BLaER1 (cell line): ENCODE measurements around the gene SYNE1.

ENCODE experiments used
- H3K27ac ChIP-seq: shearing (Covaris generic); formaldehyde crosslinking; 2 replicates; pipeline ENCODE4 v1.8.1; 2022
- H3K27me3 ChIP-seq: shearing (Covaris generic); formaldehyde crosslinking; 2 replicates; pipeline ENCODE4 v1.8.1; 2022
- H3K36me3 ChIP-seq: shearing (Covaris generic); formaldehyde crosslinking; 2 replicates; pipeline ENCODE4 v1.8.1; 2022
- H3K4me1 ChIP-seq: shearing (Covaris generic); formaldehyde crosslinking; 2 replicates; pipeline ENCODE4 v1.8.1; 2022
- H3K4me2 ChIP-seq: shearing (Covaris generic); formaldehyde crosslinking; 2 replicates; pipeline ENCODE4 v1.8.1; 2022
- H3K4me3 ChIP-seq: shearing (Covaris generic); formaldehyde crosslinking; 2 replicates; pipeline ENCODE4 v1.8.1; 2022
- H3K9ac ChIP-seq: shearing (Covaris generic); formaldehyde crosslinking; 2 replicates; pipeline ENCODE4 v1.8.1; 2022
- H3K9me3 ChIP-seq: shearing (Covaris generic); formaldehyde crosslinking; 2 replicates; pipeline ENCODE4 v1.8.1; 2022
- H4K20me1 ChIP-seq: shearing (Covaris generic); formaldehyde crosslinking; 2 replicates; pipeline ENCODE4 v1.8.1; 2022
- Cebpa-rat ChIP-seq: shearing (Covaris generic); IDR thresholded peaks from 2 replicates; pipeline ENCODE4 v1.8.1; 2022

The SYNE1 gene

DNA sequence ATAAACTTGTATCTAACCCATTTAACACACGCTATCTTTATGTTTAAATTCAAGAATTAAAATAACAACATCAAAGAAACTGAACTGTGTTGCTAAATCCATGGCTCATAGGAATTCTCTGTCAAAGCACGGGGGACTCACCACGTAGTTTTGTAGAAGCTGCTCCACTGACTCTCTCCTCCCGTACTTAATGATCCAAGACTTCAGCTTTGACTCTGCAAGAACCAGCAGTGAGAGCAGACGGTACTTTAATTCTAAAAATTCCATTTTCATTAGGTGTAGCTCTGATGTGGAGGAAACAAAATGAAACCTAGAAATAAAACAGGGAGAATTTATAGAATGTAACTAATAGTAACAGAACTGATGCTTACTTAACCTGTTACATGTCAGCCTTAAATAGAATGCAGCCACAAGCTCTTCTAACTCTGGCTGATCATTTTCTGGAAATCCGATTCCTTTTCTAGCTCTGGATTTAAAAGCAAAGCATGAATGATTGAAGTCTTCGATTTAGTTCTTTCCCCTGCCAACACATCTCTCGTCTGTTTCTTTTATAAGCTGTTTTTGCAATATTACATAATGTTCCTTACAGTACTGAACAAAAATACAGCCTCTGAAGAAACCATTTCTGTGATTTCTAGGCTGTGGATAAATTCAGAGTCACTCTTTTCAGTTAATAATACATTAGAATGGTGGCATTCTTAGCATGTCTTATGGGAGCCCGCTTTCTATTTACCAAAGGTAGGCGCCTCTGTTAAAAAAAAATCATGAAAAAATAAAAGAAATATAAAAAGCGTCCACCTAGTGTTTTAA is 165.5 kb downstream of the SYNE1 start:
- no peaks in the 10 kb centered on the region for H3K36me3 ChIP-seq
- no peaks in the 10 kb centered on the region for H3K4me1 ChIP-seq
- TF ChIP-seq Cebpa-rat: no peak
- H4K20me1 ChIP-seq: no peaks in the 10 kb centered on the region
- H3K4me3 ChIP-seq: no peak overlapping the region
- no peak overlapping the region for H3K27ac ChIP-seq
- no peak overlapping the region for H3K4me2 ChIP-seq
- no peaks in the 10 kb centered on the region for H3K27me3 ChIP-seq
- H3K9me3 ChIP-seq: no peaks in the 10 kb centered on the region
- no peak overlapping the region for H3K9ac ChIP-seq

DNA sequence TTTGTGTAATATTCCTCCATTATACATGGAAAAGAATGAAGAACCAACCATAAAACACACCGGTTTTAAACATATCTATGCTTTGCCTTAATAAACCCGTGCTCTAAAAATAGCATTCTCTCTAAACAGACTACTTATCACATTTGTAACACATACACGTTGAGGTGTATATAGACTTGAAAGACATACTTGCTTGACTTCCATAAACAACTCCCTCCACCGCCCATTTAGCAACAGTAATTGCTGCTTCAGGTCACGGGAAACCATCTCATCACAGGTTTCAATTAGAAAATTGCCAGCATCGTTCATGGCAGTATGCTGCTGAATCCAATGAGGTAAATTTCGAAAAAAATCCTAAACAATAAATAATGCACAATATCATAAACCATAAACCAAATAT is 174.0 kb downstream of the SYNE1 start:
- no peak for TF ChIP-seq Cebpa-rat
- Histone ChIP-seq H3K4me1 (no peaks in the 10 kb centered on the region), H3K27ac (no peak overlapping the region), H3K4me2 (peak overlapping the region; percentile 44), H3K4me3 (no peak overlapping the region), H3K27me3 (no peaks in the 10 kb centered on the region), H3K9me3 (no peaks in the 10 kb centered on the region), H3K9ac (no peak overlapping the region), H3K36me3 (no peaks in the 10 kb centered on the region), H4K20me1 (no peaks in the 10 kb centered on the region)

DNA sequence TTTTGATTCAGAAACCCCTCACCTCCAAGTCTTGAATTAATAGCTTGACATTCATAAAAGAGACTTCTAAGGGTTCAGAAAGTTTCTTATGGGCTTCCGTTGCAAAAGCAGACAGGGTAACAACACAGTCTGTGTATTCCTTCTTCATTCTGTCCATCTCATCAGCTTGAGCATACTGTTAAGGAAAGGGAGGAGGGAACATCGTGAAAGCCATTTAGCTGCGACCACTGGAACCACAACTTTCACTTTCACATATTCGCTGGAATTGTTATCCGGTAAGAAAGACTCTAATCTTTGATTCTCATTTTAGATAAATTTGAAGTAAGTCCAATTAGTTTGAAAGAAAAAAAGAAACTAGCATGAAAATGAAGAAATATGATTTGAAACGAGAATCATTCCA is 174.4 kb downstream of the SYNE1 start:
- TF ChIP-seq Cebpa-rat: no peak
- Histone ChIP-seq H3K27me3 (no peaks in the 10 kb centered on the region), H4K20me1 (no peaks in the 10 kb centered on the region), H3K4me3 (no peak overlapping the region), H3K9ac (peak overlapping the region; percentile 28; the same call in 1 of the 2 replicates), H3K4me1 (no peaks in the 10 kb centered on the region), H3K9me3 (no peaks in the 10 kb centered on the region), H3K36me3 (no peaks in the 10 kb centered on the region), H3K4me2 (peak overlapping the region; percentile 44), H3K27ac (no peak overlapping the region)

- Histone ChIP-seq H3K4me1 (no peaks in the 10 kb centered on the region), H3K4me3 (no peak overlapping the region), H4K20me1 (no peaks in the 10 kb centered on the region), H3K9ac (no peak overlapping the region), H3K9me3 (no peaks in the 10 kb centered on the region), H3K36me3 (no peaks in the 10 kb centered on the region), H3K27me3 (no peaks in the 10 kb centered on the region), H3K27ac (no peak overlapping the region), H3K4me2 (no peak overlapping the region)
- no peak for TF ChIP-seq Cebpa-rat
Observed at GRCh38 chr6:152461556-152461955, 175.6 kb downstream of the SYNE1 start.

DNA sequence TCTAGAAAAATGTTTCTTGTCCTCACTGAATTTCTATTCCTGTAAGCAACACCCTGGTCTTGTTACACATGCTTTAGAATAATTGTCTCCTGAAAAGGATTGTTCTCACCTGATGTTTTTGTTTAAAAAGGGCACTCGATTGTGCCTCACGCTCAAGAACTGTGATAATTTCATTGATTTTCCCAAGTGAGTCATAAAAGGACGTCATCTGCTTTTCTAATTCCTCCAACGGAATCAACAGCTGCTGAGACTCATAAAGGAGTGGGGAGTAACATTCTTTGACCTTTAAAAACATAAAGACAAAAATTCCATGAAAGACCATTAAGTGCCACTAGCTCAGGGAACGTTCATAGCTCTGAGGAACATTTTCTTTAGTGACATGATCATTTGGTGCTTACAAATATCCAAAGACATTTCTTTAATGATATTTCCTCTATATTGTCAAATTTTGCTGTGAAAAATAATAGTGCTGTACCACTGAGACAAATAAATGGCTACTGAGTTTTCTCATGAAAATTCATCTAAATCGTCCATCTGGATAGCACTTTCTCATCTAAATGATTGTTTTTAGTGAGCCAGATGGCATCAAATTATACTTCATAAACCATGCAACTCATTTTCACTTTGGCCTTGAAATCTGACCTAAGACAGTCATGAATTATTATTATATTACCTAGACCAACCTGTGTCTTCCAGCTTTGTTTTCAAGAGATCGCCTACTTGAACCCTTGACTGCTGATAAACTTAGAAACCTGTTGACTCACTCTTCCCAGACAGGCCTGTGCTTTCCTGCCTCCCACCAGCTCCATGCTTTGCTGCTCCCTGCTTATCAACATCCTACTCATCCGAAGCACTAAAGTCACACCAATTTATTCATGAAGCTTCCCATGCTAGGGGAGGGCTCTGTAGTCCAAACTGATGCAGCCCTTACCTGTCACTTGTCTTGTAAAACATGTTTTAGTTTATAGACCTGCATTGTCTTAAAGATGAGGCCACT is 178.2 kb downstream of the SYNE1 start:
- Histone ChIP-seq H3K27me3 (no peaks in the 10 kb centered on the region), H4K20me1 (no peaks in the 10 kb centered on the region), H3K9me3 (no peaks in the 10 kb centered on the region), H3K4me2 (no peak overlapping the region), H3K27ac (no peak overlapping the region), H3K4me3 (no peak overlapping the region), H3K9ac (no peak overlapping the region), H3K4me1 (no peaks in the 10 kb centered on the region), H3K36me3 (no peaks in the 10 kb centered on the region)
- TF ChIP-seq Cebpa-rat: no peak

- Histone ChIP-seq H3K4me1 (no peaks in the 10 kb centered on the region), H3K27me3 (no peaks in the 10 kb centered on the region), H3K4me3 (no peak overlapping the region), H3K36me3 (no peaks in the 10 kb centered on the region), H3K27ac (no peak overlapping the region), H4K20me1 (no peaks in the 10 kb centered on the region), H3K9me3 (no peaks in the 10 kb centered on the region), H3K4me2 (no peak overlapping the region), H3K9ac (no peak overlapping the region)
- no peak for TF ChIP-seq Cebpa-rat
Observed at GRCh38 chr6:152457949-152458624, 179.1 kb downstream of the SYNE1 start.

DNA sequence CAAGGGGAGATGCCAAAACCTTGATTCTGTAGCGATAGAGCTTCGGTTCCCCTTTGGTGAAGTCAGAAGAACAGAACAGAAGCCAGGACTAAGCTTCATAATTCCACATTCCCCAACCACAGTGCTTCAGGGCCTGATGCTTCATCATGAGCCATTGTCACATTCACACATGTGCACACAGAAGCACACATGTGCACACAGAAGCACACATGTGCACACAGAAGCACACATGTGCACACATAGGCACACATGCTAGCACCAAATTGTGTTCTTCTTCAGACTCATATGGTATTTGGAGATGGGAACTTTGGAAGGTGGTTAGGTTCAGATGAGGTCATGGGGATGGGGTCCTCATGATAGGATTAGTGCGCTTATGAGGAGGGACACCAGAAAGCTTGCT is 183.2 kb downstream of the SYNE1 start:
- Histone ChIP-seq H4K20me1 (no peaks in the 10 kb centered on the region), H3K4me1 (no peaks in the 10 kb centered on the region), H3K4me2 (no peak overlapping the region)

DNA sequence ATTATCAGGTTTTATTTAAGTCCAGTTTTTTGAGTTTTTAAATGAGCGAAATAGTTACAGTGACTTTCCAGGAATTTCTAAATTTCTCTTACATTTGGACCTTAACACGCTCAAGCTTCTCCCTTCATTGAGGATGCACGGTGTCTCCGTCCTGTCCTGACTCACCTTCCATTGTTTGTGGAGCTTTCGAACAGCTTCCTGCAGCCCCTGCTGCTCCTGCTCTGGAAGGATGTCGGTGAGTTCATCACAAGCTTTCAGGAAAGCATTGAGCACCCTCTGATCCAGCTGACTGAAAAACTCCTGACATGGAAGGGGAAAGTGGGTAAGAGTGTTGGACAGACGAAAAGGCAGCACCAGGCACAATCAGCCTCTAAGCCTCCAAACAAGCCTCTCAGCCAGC is 183.7 kb downstream of the SYNE1 start:
- Histone ChIP-seq H3K4me3 (no peak overlapping the region), H3K9ac (no peak overlapping the region), H3K9me3 (peaks cover 15% of the 10 kb centered on the region), H3K36me3 (no peaks in the 10 kb centered on the region), H3K27me3 (no peaks in the 10 kb centered on the region), H4K20me1 (no peaks in the 10 kb centered on the region), H3K4me1 (no peaks in the 10 kb centered on the region), H3K4me2 (no peak overlapping the region), H3K27ac (no peak overlapping the region)
- no peak for TF ChIP-seq Cebpa-rat

More for the DNA sequence above, 183.2 kb downstream of the SYNE1 start:
- Histone ChIP-seq H3K9me3 (peaks cover 15% of the 10 kb centered on the region), H3K27me3 (no peaks in the 10 kb centered on the region), H3K9ac (no peak overlapping the region), H3K4me3 (no peak overlapping the region), H3K27ac (no peak overlapping the region), H3K36me3 (no peaks in the 10 kb centered on the region)
- TF ChIP-seq Cebpa-rat: no peak

- no peak overlapping the region for H3K9ac ChIP-seq
- no peaks in the 10 kb centered on the region for H3K4me1 ChIP-seq
- H3K27ac ChIP-seq: no peak overlapping the region
- H3K27me3 ChIP-seq: no peaks in the 10 kb centered on the region
- H3K36me3 ChIP-seq: no peaks in the 10 kb centered on the region
- TF ChIP-seq Cebpa-rat: no peak
- H4K20me1 ChIP-seq: no peaks in the 10 kb centered on the region
- H3K9me3 ChIP-seq: peaks cover 15% of the 10 kb centered on the region
- no peak overlapping the region for H3K4me2 ChIP-seq
- H3K4me3 ChIP-seq: no peak overlapping the region
Observed at GRCh38 chr6:152452639-152453038, 184.5 kb downstream of the SYNE1 start.
